Gastroesophageal sphincter (tissue), 4 donors: ENCODE measurements around the gene AGXT2. TPM values are rescaled to one million over a fixed set of nuclear protein-coding genes. Genes with fewer than 3 reads are reported as not detected.
A peak's percentile ranks its signal among the peaks of the same experiment; 100 is the strongest.

ENCODE experiments used
- ATAC-seq: fragments of 150-250 bp; one replicate; pipeline ENCODE4 v1.9.1; 2016; ENCODE audit warnings: mild to moderate bottlenecking, moderate library complexity
- H3K27ac ChIP-seq, 4 donors: fragments of 200-600 bp; sonication (generic) in 3 of 4; 1 replicate in 3 of 4; 2 replicates in 1 of 4; pipeline ENCODE4 v1.5.1; 2016 to 2019
- H3K27me3 ChIP-seq: fragments of 200-600 bp; sonication (generic); one replicate; pipeline ENCODE4 v1.5.1; 2019
- H3K36me3 ChIP-seq, 2 donors: fragments of 200-600 bp; sonication (generic); one replicate each; pipeline ENCODE4 v1.5.1; 2019; ENCODE audit warnings: control low read depth in 1 of 2
- H3K4me1 ChIP-seq, 3 donors: fragments of 200-600 bp; sonication (generic); 1 replicate in 2 of 3; 2 replicates in 1 of 3; pipeline ENCODE4 v1.5.1; 2016 to 2019; ENCODE audit warnings: control low read depth in 2 of 3
- H3K4me3 ChIP-seq, 2 donors: fragments of 200-600 bp; sonication (generic); one replicate each; pipeline ENCODE4 v1.5.1; 2019; ENCODE audit warnings: mild to moderate bottlenecking in 1 of 2, moderate library complexity in 1 of 2
- H3K9me3 ChIP-seq, 3 donors: fragments of 200-600 bp; sonication (generic); one replicate each; pipeline ENCODE4 v1.5.1; 2017 to 2019; ENCODE audit warnings: control low read depth in 2 of 3
- CTCF ChIP-seq, 4 experiments: fragments of 200-600 bp in 2 of 4; fragments of 450-650 bp in 2 of 4; sonication (generic) in 1 of 4; IDR thresholded peaks; one replicate each; pipeline ENCODE4 v1.5.1; 2017 to 2019; ENCODE audit warnings: antibody characterized with exemption in 4 of 4, mild to moderate bottlenecking in 2 of 4, moderate library complexity in 2 of 4
- EP300 ChIP-seq: sonication (generic); formaldehyde crosslinking; IDR thresholded peaks from one replicate; pipeline ENCODE4 v1.6.1; 2017; ENCODE audit warnings: antibody characterized with exemption, mild to moderate bottlenecking
- POLR2A ChIP-seq, 2 donors: fragments of 450-650 bp; IDR thresholded peaks; one replicate each; pipeline ENCODE4 v1.6.1; 2017; ENCODE audit warnings: antibody characterized with exemption in 2 of 2, mild to moderate bottlenecking in 2 of 2, moderate library complexity in 1 of 2
- POLR2AphosphoS5 ChIP-seq: sonication (generic); formaldehyde crosslinking; IDR thresholded peaks from one replicate; pipeline ENCODE4 v1.6.1; 2017; ENCODE audit warnings: antibody characterized with exemption
- WGBS, 2 donors: methylation state at CpG; one replicate each; pipeline ENCODE4 v1.1.5; 2018; ENCODE audit warnings: low coverage in 1 of 2; 5-methylcytosine and 5-hydroxymethylcytosine counted together
- total RNA-seq, 4 donors: library from RNA; depleted of rRNA; stranded (reverse); fragments of >200 nt; gene quantifications; one replicate each; pipeline ENCODE4 v1.1.0, GENCODE V29; 2016

AGXT2 gene
- total RNA-seq, 4 donors from 2014 or later, result not detected

GRCh38 chr5:35004200-35004599 lies 43.5 kb downstream of the AGXT2 start:
- Histone ChIP-seq H3K27me3 (peaks cover 19% of the 10 kb centered on the region), H3K4me1 (no peaks in the 10 kb centered on the region), H3K27ac (no peak overlapping the region), H3K36me3 (no peaks in the 10 kb centered on the region), H3K9me3 (no peaks in the 10 kb centered on the region), H3K4me3 (no peak overlapping the region)
- no CpG with 5 or more reads among the region's 5 CpGs for WGBS, 2 donors
- TF ChIP-seq EP300 (no peak), POLR2AphosphoS5 (no peak), CTCF (IDR thresholded peaks at IDR 0.05) (no peak), POLR2A (IDR thresholded peaks at IDR 0.05) (no peak)
- no peak for ATAC-seq

- WGBS, 2 donors, result 23 to 34% methylated on average over 12 of the region's 18 CpGs
- Histone ChIP-seq H3K36me3 (no peaks in the 10 kb centered on the region), H3K27me3 (peaks cover 19% of the 10 kb centered on the region), H3K4me3 (no peak overlapping the region), H3K9me3 (no peaks in the 10 kb centered on the region), H3K4me1 (no peaks in the 10 kb centered on the region), H3K27ac (no peak overlapping the region)
- TF ChIP-seq CTCF (IDR thresholded peaks at IDR 0.05) (peak; percentile 49 to 80 (median 56)), EP300 (no peak)
- ATAC-seq, result peak; percentile 25
Measured at GRCh38 chr5:35003018-35003957, 44.5 kb downstream of the AGXT2 start.

- peaks cover 19% of the 10 kb centered on the region for H3K27me3 ChIP-seq
- TF ChIP-seq POLR2AphosphoS5 (no peak), POLR2A (IDR thresholded peaks at IDR 0.05) (no peak), CTCF (IDR thresholded peaks at IDR 0.05) (no peak), EP300 (no peak)
- 60 to 71% methylated on average over 1 to 4 of the region's 6 CpGs for WGBS, 2 donors
- H3K27ac ChIP-seq, result no peak overlapping the region
- no peak overlapping the region for H3K4me3 ChIP-seq
- no peaks in the 10 kb centered on the region for H3K4me1 ChIP-seq
- no peak for ATAC-seq
- H3K36me3 ChIP-seq, result no peaks in the 10 kb centered on the region
- no peaks in the 10 kb centered on the region for H3K9me3 ChIP-seq
Measured at GRCh38 chr5:35002459-35002858, 45.3 kb downstream of the AGXT2 start.

GRCh38 chr5:35001842-35002241 lies 45.9 kb downstream of the AGXT2 start:
- 53 to 61% methylated on average over 3 of the region's 3 CpGs for WGBS, 2 donors
- Histone ChIP-seq H3K9me3 (no peaks in the 10 kb centered on the region), H3K27ac (no peak overlapping the region), H3K27me3 (peaks cover 19% of the 10 kb centered on the region), H3K4me3 (no peak overlapping the region), H3K4me1 (no peaks in the 10 kb centered on the region), H3K36me3 (no peaks in the 10 kb centered on the region)
- no peak for ATAC-seq
- no peak for TF ChIP-seq CTCF (IDR thresholded peaks at IDR 0.05)
- TF ChIP-seq EP300, result no peak
- TF ChIP-seq POLR2A (IDR thresholded peaks at IDR 0.05), result no peak
- no peak for TF ChIP-seq POLR2AphosphoS5
